ENCODE measurements around the gene C11orf21.

Gene C11orf21

DNA sequence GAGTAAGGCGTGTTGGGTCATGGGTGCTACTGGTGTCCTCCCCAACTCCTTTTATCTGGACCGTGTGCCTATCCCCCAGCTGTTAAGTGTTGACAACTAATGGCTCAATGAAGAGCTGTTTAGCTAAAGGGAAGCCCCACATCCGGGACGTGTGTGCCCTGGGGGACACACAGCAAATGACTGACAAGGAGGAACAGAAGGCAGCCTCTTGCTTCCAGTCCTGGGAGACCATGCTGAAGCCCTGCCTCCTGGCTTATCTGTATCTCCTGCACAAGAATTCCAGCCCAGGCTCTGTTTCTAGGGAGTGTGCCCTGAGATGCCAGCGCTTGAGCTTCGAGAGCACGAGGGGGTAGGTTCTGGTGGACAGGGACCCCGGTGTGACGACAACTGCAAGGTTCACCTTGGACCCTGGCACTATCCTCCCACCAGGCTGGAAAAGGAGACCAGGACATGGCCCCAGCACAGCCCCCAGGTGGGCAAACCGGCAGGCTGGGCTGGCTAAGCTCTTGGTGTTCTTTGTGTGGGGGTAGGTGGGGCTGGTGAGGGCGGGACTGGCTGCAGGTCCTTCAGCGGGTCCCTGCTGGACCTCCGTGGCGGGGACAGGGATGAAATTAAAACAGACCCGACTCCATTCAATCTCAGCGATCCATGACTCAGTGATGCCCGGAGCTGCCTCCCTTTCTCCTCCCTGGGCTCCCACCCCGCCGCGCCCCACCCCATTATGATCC lies 52.4 kb downstream of the C11orf21 start:
- no peaks in the 10 kb centered on the region for H3K4me1 Mint-ChIP-seq
- ATAC-seq (replicated peaks; ENCODE audit: extremely low read depth, poor library complexity, severe bottlenecking) (no peak), DNase-seq (ENCODE audit: low spot score in 2 of 2) (no peak)
- H3K9me3 Mint-ChIP-seq = no peaks in the 10 kb centered on the region
- H3K27ac Mint-ChIP-seq (ENCODE audit: low read depth) = no peak overlapping the region
- H3K36me3 Mint-ChIP-seq (ENCODE audit: insufficient read depth) = no peaks in the 10 kb centered on the region
- H3K4me3 Mint-ChIP-seq = no peak overlapping the region
- peaks cover 27% of the 10 kb centered on the region for H3K27me3 Mint-ChIP-seq

DNA sequence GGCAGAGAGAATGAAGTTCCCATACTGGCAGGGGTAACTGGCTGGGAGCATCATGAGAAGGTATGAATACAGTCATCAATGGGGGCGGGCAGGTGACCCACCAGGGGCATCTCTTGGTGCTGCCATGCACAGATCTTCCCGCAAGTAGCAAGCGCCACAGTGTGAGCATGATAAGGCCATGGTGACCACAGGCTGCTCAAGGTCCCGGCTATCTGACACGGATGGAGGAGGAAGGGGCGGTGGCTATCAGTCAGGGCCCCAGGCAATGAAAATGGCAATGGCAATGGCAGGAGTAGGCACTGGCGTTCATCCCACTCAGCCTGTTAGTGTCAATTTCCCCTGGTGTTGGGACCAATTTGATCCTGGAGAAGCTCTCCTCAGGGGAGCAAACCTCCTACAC lies 53.0 kb downstream of the C11orf21 start:
- Mint-ChIP-seq H3K4me3 (no peak overlapping the region), H3K27ac (ENCODE audit: low read depth) (no peak overlapping the region), H3K27me3 (peaks cover 27% of the 10 kb centered on the region), H3K36me3 (ENCODE audit: insufficient read depth) (no peaks in the 10 kb centered on the region), H3K4me1 (no peaks in the 10 kb centered on the region), H3K9me3 (no peaks in the 10 kb centered on the region)
- no peak for DNase-seq (ENCODE audit: low spot score in 2 of 2)
- no peak for ATAC-seq (replicated peaks; ENCODE audit: extremely low read depth, poor library complexity, severe bottlenecking)

DNA sequence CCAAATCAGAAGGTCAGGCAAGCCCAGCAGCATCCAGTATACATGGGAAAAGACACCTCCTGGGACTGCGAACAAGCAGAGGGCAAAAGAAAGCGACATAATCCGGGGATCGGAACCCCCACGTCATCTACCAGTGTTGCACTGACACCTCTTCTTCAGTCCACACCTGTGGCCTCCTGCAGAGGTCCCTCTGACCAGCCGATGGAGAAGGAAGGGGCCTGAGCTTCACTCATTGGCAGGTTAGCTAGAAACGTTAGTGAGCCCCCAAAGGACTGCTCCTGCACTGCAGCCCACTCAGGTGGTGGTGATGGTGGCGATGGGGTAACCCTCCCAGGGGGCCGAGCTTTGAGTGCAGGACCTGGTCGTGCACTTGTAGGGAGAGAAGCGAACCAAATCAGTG lies 53.5 kb downstream of the C11orf21 start:
- Mint-ChIP-seq H3K4me3 (no peak overlapping the region), H3K4me1 (no peaks in the 10 kb centered on the region), H3K9me3 (no peaks in the 10 kb centered on the region), H3K27me3 (peaks cover 27% of the 10 kb centered on the region), H3K27ac (ENCODE audit: low read depth) (no peak overlapping the region), H3K36me3 (ENCODE audit: insufficient read depth) (no peaks in the 10 kb centered on the region)
- ATAC-seq (replicated peaks; ENCODE audit: extremely low read depth, poor library complexity, severe bottlenecking) (no peak), DNase-seq (ENCODE audit: low spot score in 2 of 2) (no peak)

DNA sequence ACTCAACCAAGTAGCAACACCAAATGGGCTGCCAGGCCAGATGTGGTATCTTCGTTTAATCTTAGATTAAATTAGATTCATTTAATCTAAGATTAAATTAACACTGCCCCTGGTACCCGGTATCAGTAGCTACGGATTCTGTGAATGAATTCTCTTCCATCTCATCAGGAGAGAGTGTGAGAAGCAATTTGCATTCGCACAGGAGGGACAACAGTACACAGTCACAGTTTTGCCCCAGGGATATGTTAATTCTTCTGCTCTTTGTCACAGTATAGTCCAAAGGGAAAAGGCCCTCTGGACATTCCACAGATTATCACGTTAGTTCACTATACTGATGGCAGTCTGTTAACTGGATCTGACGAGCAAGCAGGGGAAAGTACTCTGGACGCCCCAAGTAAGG lies 54.2 kb downstream of the C11orf21 start:
- Mint-ChIP-seq H3K27ac (ENCODE audit: low read depth) (no peak overlapping the region), H3K4me1 (no peaks in the 10 kb centered on the region), H3K9me3 (no peaks in the 10 kb centered on the region), H3K36me3 (ENCODE audit: insufficient read depth) (no peaks in the 10 kb centered on the region), H3K27me3 (peaks cover 27% of the 10 kb centered on the region), H3K4me3 (no peak overlapping the region)
- no peak for DNase-seq (ENCODE audit: low spot score in 2 of 2)
- no peak for ATAC-seq (replicated peaks; ENCODE audit: extremely low read depth, poor library complexity, severe bottlenecking)

Data from central memory CD8-positive, alpha-beta T cell (primary cell).